GM18858 (cell line): ENCODE measurements around the gene FBXW5.

Source experiments
- ATAC-seq: cut with Tn5 transposase; IDR thresholded peaks from one replicate; pipeline ENCODE4 v1.9.1; 2021; ENCODE audit not compliant: unreplicated experiment

The FBXW5 gene

DNA sequence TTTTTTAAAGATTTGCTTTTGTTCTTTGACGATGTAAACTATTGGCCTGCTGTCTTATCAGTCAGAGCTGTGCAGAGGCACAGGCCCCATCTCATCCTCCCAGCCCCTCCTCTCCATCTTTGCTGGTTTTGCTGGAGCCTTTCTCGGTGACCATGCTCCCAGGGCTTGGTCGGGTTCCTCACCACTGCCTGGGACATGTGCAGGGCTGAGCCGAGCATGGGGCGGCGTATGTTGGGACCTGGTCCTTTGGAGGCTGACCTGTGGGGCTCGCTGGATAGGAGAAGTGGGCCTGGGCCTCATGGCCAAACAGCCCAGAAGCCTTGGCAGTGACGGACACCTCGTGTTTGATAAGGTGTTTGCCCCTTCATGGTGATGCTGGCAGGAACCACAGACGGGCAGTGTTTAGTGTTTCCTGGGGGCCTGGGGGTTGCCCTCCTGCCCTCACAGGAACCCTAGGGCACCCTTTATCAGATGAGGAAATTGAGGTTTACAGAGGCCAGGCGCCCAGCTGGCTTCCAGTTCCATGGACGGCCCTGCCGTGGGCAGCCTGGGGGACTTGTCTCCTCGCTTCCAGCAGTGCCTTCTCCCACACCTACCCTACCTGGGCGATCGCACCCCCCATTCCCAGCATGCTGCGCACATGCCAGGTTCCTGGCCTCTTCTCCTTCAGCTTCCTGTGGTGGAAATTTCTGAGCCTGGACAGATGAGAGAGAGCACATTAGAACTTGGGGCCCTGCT, 30.7 kb downstream of the FBXW5 start:
- ATAC-seq: no peak

DNA sequence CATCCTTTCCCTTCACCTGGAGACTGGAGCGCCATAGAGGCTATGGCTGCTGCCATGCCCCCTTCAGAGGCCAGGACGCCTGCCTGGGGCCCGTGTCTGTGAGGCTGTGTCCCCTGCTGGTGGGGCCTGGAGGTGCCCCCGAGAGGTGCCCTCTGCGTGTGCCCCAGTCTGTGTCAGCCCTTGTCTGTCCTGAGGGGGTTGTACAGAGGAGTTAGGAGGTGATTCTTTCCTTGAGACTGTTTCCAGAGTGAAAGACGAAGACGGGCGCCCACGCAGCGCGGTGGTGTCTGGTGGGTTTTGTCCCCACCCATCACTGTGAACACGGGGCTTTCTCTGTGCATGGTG, 33.7 kb downstream of the FBXW5 start:
- no peak for ATAC-seq

DNA sequence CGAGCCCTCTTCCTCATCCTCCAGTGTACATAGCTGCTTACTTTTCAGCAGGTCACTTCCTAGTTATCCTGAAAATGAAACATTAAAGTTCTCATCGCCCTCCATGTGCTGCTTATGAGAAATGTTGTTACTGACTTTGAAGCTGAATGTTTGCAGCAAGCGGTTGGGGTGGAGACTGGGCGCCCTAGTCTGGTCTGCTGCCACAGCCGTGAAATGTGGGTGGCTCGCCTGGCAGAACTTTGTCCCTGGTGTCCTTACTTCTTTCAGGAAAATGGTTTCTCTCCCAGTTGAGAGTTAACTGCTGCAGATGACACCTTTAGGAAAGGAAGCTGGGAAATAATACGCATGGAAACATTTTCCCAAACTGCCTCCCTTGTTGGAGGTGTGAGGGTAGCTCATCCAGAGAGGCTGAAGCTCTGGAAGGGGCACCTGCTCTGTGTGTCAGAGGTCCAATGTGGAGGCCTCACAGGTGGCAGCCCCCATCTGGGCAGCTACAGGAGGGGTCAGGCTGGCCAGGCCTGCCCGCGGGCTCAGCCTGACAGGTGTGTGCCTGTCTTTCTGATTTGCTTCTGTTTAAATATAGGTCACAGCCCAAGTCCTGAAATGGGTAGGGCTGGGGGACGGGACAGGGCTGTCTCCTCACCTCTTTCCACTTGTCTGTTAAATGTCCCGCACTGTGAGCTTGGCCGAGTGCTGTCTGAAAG, 34.2 kb downstream of the FBXW5 start:
- ATAC-seq: no peak

DNA sequence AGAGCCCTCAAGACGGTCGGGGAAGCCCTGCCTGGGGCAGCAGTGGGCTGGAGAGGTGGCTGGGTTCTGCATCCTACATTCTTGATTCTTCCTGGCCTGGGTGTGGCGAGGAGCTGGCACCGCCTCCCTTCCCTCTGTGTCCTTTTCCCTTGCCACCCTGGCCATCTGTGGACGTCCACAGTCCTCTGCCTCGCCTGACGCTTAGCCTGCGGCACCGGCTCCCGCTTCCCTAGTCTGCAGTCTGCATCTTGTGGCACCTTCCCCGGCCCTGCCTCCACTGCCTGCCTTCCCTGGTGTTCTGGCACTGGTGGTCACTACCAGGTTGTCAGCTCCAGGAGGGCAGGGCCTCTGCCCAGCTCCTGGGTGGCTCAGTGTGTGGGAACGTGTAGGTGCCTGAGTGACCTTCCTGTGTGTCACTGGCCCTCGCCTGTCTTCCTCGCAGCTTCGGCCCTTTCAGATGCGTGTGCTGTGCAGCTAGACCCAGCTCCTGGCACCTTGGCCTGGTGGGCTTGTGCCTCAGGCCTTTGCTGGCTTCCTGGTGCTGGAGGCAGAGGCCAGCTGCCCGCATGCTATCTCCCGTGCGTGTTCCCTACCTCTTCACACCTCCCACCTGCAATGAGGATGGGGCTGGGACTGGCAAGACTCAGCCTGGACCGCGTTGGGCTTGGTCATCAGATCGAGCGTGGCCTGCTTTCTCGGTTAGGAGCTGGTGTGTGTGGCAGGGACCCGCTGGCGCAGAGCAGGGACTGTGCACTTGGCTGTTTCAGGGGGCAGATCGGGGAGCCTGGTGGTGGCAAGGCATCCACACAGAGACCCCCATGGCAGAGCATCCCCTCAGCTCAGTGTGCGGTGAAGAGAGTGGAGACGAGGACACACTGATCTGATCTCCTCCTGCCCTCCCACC, 37.3 kb downstream of the FBXW5 start:
- no peak for ATAC-seq

DNA sequence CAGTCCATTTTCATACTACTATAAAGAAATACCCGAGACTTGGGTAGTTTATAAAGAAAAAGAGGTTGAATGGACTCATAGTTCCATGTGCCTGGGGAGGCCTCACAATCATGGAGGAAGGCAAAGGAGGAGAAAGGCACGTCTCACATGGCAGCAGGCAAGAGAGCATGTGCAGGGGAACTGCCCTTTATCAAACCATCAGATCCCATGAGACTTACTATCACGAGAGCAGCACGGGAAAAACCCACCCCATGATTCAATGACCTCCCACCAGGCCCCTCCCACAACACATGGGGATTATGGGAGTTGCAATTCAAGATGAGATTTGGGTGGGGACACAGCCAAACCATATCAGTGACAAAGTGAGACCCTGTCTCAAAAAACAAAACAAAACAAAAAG, 38.3 kb downstream of the FBXW5 start:
- no peak for ATAC-seq

DNA sequence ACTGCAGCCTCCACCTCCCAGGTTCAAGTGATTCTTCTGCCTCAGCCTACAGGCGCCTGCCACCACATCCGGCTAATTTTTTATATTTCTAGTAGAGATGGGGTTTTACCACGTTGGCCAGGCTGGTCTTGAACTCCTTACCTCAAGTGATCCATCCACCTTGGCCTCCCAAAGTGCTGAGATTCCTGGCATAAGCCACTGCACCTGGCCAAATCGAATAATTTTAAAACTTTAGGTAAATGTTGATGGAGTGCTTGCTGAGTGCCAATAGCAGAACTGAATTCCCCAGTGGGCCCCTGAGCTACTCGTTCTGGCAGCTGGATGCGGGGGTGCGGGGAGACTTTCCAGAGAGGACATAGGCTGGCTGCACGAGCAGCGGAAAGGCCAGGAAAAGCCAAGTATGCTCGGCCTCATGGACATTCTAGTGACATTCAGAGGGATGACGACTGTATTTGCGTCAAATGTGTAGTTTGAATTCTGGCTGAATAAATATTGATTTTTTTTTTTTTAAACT, 41.4 kb downstream of the FBXW5 start:
- no peak for ATAC-seq

DNA sequence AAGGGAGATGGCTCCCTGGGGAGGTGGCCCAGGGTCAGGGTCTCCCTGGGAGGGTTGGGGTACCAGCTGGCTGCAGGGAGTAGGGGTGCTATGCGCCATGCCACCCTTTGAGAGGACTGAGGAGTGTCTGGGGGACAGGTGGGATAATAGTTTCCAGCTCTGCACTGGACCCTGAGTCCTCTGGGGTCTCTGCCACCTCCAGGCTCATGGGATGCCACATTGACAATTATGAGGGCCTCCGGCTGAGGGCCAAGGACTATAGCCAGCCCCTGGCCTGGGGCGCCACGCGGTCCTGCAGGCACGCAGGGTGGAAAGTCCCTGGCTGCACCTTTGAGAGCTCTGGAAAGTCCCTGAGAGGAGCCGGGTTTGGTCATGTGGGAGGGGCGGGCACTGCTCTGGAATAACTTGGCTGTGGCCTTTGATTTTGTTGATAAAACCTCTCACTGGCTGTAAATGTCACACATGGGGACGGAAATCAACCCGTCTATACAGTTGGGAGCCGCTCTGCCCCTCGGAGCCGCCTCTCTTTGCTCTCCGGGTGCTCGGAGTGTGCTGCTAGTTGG, 42.2 kb downstream of the FBXW5 start:
- no peak for ATAC-seq

DNA sequence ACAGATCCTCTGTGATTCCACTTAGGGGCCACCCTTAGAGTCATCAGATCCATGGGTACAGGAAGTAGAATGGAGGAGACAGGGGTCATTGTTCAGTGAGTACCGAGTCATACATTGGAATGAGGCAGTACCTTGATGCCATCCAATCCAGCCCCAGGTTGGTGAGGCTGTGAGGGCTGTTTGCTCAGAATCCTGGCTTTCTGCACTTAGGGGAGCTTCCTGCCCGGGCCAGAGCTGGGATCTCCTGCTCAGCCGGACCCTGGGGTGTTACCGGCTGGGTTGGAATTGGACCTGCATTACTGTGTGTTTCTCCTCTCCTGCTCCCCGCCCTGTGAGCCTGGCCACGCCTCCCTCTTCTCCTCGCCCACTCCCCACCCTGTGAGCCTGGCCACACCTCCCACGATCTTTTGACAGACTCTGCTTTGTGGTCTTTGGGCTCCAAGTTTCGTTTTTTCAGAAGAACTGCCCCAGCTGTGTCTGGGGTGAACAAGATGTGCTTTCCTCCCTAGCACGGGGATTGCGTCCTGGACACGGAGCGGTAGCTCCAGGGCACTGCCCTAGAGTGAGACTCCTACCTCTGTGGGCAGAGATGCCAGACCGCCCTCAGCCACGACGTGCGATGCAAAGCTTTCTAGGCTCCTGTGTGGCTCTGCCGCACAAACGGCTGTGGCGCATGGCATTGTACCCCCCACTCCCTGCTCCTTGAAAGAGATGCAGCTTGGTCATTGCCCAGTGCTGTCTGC, 42.9 kb downstream of the FBXW5 start:
- ATAC-seq: no peak

DNA sequence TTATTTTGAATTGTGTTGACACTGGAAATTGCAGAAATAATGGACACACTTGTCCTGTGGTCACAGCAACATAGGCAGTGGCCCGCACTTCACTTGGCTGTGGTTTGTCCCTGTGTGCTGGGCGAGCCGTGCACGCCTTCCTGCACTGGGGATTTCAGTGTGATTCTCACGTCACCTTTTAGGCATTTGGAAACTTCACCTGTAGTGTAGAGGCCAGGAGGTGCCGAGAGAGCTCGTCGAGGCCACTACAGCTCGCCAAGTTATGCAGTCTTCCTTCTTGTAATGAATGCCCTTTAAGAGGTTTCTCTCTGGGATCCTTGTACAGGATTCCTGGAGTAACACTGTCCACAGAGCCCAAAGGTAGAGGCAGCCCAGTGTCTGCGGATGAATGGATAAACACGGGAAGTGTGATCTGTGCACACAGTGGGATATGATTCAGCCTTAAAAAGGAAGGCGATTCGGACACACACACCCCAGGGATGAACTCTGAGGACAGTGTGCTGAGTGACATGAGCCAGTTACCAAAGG, 43.5 kb downstream of the FBXW5 start:
- no peak for ATAC-seq

DNA sequence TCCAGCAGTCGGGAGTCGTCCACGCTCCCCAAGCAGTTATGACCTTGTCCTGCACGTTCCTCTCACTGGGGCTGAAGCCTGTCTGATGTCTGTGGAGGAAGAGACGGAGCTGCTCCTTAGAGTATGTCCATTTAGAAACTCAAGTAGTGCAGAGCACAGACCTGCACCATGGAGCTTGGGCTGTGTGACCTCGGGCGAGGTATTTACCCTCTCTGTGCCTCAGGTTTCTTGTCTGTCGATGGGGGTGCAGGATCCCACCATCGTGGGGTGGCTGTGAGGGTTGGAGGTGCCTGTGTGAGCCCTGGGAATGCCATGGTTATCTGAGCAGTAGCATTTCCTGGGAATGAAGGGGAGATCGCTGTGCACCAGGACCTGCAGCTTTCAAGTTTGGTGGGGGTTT, 44.0 kb downstream of the FBXW5 start:
- no peak for ATAC-seq

DNA sequence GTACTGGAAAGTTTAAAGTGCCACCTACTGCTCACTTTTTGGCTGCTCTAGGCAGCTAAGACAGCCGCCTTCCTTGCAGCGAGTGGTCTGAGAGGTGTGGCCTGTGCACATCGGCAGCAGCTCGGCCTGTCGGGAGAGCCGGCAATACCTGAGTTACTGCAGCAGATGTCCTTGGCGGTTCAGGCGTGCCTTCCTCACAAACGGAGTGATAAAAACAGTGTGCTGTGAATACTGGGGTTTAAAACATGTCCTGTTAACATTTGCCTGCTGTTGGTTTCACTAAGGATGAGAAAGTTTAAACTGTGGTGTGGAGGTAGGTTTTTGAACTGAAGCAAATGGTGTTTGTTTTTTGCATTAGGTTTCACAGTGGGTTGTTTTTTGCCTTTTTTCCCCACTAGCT, 45.3 kb downstream of the FBXW5 start:
- no peak for ATAC-seq

DNA sequence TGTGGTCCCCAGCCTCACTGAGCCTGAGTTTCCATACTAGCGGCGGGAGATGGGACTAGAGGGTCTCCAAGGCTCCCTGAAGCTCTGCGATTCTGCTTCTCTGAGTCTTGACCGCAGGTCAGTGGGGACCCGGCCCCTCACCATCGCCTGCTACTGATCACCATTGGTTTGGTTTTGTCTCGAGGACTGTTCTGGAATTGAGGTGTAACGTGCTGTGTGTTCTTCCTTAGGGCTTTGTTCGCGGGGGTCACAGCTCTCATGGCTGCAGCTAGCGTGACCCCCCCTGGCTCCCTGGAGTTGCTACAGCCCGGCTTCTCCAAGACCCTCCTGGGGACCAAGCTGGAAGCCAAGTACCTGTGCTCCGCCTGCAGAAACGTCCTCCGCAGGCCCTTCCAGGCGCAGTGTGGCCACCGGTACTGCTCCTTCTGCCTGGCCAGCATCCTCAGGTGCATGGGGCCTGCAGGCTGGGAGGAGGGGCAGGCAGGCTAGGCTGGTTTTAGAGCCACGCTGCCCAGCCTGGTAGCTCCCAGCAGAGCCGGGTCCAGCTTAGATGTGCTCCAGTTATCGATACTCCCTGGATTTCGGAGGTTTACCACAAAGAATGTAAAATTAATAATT, 45.9 kb downstream of the FBXW5 start:
- no peak for ATAC-seq

DNA sequence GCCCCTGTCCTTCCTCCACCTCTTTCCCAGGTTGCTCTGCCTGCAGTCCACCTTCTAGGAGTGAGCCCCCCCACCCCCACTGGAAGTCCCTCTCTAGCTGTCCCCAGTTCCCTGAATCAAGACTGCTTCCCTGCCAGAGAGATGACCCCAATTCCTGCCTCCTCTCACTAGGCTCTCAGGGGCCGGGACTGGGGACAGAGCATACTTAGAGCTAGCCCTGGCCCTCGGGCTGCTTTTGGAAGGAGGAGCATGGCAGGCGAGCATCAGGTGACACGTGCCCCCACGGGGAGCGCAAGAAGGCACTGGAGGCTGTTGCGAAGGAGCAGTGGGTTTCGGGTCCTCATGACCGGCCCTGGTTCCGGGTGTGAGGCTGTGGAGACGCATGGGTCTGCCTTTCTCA, 48.5 kb downstream of the FBXW5 start:
- no peak for ATAC-seq

DNA sequence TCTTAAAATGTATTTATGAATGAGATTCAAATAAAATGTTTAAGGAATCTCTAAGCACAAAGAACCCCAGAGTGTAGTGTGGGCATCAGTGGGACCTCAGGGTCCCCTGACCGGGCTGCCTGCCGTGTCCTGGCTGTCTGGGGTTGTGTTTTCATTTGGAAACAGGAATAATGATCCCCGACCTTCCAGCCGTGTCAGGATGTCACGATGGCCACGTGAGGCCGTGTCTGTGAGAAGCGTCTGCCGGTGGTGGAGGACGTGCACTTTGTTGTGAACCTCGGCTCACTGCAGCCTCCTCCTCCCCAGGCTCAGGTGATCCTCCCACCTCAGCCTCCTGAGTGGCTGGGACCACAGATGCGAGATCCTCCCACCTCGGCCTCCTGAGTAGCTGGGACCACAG, 53.9 kb downstream of the FBXW5 start:
- ATAC-seq: no peak
